ENCODE data around the gene CCDC106.

Gene CCDC106

GRCh38 chr19:55599842-55600661 is 48.0 kb upstream of the CCDC106 start, which contains the start of gene ZNF524:
Gene ZNF524, plus strand, starts transcription at chr19:55600288. Its CDS starts 1,825 bp downstream, at chr19:55602113.
- Histone ChIP-seq H3F3A (ENCODE audit: insufficient read depth, low read length) (peaks cover 29% of the 10 kb centered on the region), H2AFZ (ENCODE audit: low read length) (peak within 1 kb of the TSS; percentile 63), H3K27ac (ENCODE audit: low read length) (peak within 1 kb of the TSS; percentile 80), H3K27me3 (replicated peaks; ENCODE audit: insufficient read depth, low read length) (no peaks in the 10 kb centered on the region), H3K36me3 (replicated peaks; ENCODE audit: insufficient read depth, low read length) (no peaks in the 10 kb centered on the region), H3K79me2 (ENCODE audit: low read length) (0 out of 2 replicates have a peak, but pooled peaks cover 7% of the 10 kb centered on the region), H3K4me3 (ENCODE audit: low read length) (peak within 1 kb of the TSS; percentile 68), H3K4me2 (ENCODE audit: low read depth, low read length) (peak within 1 kb of the TSS; percentile 88), H3K9ac (ENCODE audit: low read length) (peak within 1 kb of the TSS; percentile 89), H4K20me1 (ENCODE audit: insufficient read depth, low read length) (no peaks in the 10 kb centered on the region), H3K9me3 (replicated peaks; ENCODE audit: insufficient read depth, low read length) (no peaks in the 10 kb centered on the region), H3K9me2 (replicated peaks; ENCODE audit: insufficient read depth, low read length) (no peaks in the 10 kb centered on the region), H3K4me1 (ENCODE audit: low read length) (peaks cover 12% of the 10 kb centered on the region; the same call in 1 of the 2 replicates)
- TF ChIP-seq EZH2phosphoT487 (IDR thresholded peaks at IDR 0.05; ENCODE audit: low read length) (no peak), CTCF (IDR thresholded peaks at IDR 0.05; ENCODE audit: low read length) (no peak), EZH2 (optimal IDR thresholded peaks at IDR 0.05; ENCODE audit: low read depth, low read length) (no peak)
- peak; percentile 88 for DNase-seq

DNA sequence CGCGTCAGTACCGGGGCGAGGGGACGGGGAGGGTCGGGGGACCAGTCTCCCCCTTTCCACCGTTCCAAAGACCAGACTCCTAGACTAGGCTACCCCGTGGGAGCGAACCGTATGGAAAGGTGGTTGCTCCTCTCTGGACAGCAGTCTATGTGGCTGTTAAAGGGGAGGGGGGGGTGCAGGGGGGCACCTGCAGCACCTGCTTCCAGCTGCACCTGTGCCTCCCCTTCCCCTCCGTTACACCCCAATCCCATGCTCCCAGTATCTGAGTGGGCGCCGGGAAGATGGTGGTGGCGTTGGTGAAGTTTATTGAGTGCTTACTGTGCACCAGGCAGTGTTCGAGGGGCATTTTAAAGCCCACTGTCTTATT is 47.4 kb upstream of the CCDC106 start:
- H2AFZ ChIP-seq (ENCODE audit: low read length): peak overlapping the region; percentile 40; the same call in 1 of the 2 replicates

GRCh38 chr19:55601084-55601483 is 46.9 kb upstream of the CCDC106 start:
- no peaks in the 10 kb centered on the region for H4K20me1 ChIP-seq (ENCODE audit: insufficient read depth, low read length)
- H3K9me2 ChIP-seq (replicated peaks; ENCODE audit: insufficient read depth, low read length): no peaks in the 10 kb centered on the region
- no peaks in the 10 kb centered on the region for H3K36me3 ChIP-seq (replicated peaks; ENCODE audit: insufficient read depth, low read length)
- TF ChIP-seq EZH2 (optimal IDR thresholded peaks at IDR 0.05; ENCODE audit: low read depth, low read length): no peak
- no peak for TF ChIP-seq CTCF (IDR thresholded peaks at IDR 0.05; ENCODE audit: low read length)
- TF ChIP-seq EZH2phosphoT487 (IDR thresholded peaks at IDR 0.05; ENCODE audit: low read length): no peak
- peak overlapping the region; percentile 66 for H3K4me3 ChIP-seq (ENCODE audit: low read length)
- peak overlapping the region; percentile 88 for H3K4me2 ChIP-seq (ENCODE audit: low read depth, low read length)
- H3K79me2 ChIP-seq (ENCODE audit: low read length): 0 out of 2 replicates have a peak, but pooled peaks cover 7% of the 10 kb centered on the region
- 0 out of 2 replicates have a peak overlapping the region, but pooled peaks have one; percentile 40 for H2AFZ ChIP-seq (ENCODE audit: low read length)
- H3K4me1 ChIP-seq (ENCODE audit: low read length): peaks cover 12% of the 10 kb centered on the region; the same call in 1 of the 2 replicates
- peak overlapping the region; percentile 68; the same call in 1 of the 2 replicates for H3K9ac ChIP-seq (ENCODE audit: low read length)
- no peak overlapping the region for H3K27ac ChIP-seq (ENCODE audit: low read length)
- no peaks in the 10 kb centered on the region for H3K27me3 ChIP-seq (replicated peaks; ENCODE audit: insufficient read depth, low read length)
- DNase-seq: no peak
- peaks cover 35% of the 10 kb centered on the region for H3F3A ChIP-seq (ENCODE audit: insufficient read depth, low read length)
- H3K9me3 ChIP-seq (replicated peaks; ENCODE audit: insufficient read depth, low read length): no peaks in the 10 kb centered on the region

More for the DNA sequence above, 47.4 kb upstream of the CCDC106 start:
- Histone ChIP-seq H3K9me3 (replicated peaks; ENCODE audit: insufficient read depth, low read length) (no peaks in the 10 kb centered on the region), H3F3A (ENCODE audit: insufficient read depth, low read length) (peaks cover 31% of the 10 kb centered on the region), H3K27me3 (replicated peaks; ENCODE audit: insufficient read depth, low read length) (no peaks in the 10 kb centered on the region), H3K9me2 (replicated peaks; ENCODE audit: insufficient read depth, low read length) (no peaks in the 10 kb centered on the region), H3K79me2 (ENCODE audit: low read length) (0 out of 2 replicates have a peak, but pooled peaks cover 7% of the 10 kb centered on the region), H3K36me3 (replicated peaks; ENCODE audit: insufficient read depth, low read length) (no peaks in the 10 kb centered on the region), H3K4me3 (ENCODE audit: low read length) (peak overlapping the region; percentile 66), H3K4me1 (ENCODE audit: low read length) (peaks cover 12% of the 10 kb centered on the region; the same call in 1 of the 2 replicates), H3K4me2 (ENCODE audit: low read depth, low read length) (peak overlapping the region; percentile 88), H4K20me1 (ENCODE audit: insufficient read depth, low read length) (no peaks in the 10 kb centered on the region), H3K27ac (ENCODE audit: low read length) (no peak overlapping the region), H3K9ac (ENCODE audit: low read length) (peak overlapping the region; percentile 68; the same call in 1 of the 2 replicates)
- no peak for DNase-seq
- TF ChIP-seq CTCF (IDR thresholded peaks at IDR 0.05; ENCODE audit: low read length): no peak
- TF ChIP-seq EZH2 (optimal IDR thresholded peaks at IDR 0.05; ENCODE audit: low read depth, low read length): no peak
- TF ChIP-seq EZH2phosphoT487 (IDR thresholded peaks at IDR 0.05; ENCODE audit: low read length): no peak

All from MM.1S (cell line).